ENCODE results near the gene ANO6.

Gene ANO6

GRCh38 chr12:45353944-45354343 is 138.0 kb downstream of the ANO6 start:
- in situ Hi-C loops (cut with HindIII; ENCODE audit: low sequenced_read_pairs), result no loop called here
- no peak overlapping the region for H3K4me3 ChIP-seq (ENCODE audit: low read depth, low read length)
- no peak for TF ChIP-seq CTCF (IDR thresholded peaks at IDR 0.05; ENCODE audit: low read depth, low read length)
- DNase-seq (ENCODE audit: low read depth, low spot score), result no peak

DNA sequence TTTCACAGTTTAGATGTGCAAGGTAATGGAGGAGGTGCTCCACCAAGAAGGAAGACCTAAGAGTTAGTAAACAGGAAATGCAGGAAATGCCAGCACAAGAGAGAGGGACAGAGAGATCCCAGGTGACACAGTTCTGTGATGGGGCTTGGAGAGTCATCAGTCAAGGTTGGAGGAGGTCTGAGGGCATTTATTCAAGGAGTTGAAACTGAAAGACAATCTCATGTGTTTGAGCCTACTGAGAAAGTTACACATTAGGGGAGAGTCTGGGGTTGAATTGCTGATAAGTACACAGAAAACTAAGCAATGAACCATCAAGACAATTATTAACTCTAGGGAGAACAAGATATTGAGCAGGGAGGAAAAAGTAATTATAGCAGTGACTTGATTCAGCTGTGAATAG is 138.5 kb downstream of the ANO6 start:
- in situ Hi-C loops (cut with HindIII; ENCODE audit: low sequenced_read_pairs), result no loop called here
- TF ChIP-seq CTCF (IDR thresholded peaks at IDR 0.05; ENCODE audit: low read depth, low read length), result no peak
- no peak overlapping the region for H3K4me3 ChIP-seq (ENCODE audit: low read depth, low read length)
- no peak for DNase-seq (ENCODE audit: low read depth, low spot score)

DNA sequence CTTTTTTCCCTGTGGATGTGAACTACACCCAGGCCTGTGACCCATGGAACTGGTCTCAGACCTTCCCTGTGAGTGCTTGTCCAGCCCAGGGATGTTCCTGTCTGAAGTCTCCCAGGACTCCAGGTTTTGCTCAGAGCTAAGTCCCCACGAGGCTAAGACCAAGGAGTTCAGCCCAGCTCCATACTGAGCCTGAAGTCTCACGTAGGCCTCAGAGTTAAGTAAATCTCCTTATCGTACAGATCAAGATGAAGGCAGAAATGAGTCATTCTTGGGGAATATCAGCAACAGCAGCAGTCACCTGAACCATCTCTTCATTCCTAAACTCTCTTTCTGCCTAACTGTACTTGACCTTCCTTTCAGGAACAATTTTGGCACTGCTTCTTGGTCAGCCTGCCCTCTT is 139.8 kb downstream of the ANO6 start:
- no peak for DNase-seq (ENCODE audit: low read depth, low spot score)
- in situ Hi-C loops (cut with HindIII; ENCODE audit: low sequenced_read_pairs), result no loop called here
- TF ChIP-seq CTCF (IDR thresholded peaks at IDR 0.05; ENCODE audit: low read depth, low read length), result no peak
- no peak overlapping the region for H3K4me3 ChIP-seq (ENCODE audit: low read depth, low read length)

DNA sequence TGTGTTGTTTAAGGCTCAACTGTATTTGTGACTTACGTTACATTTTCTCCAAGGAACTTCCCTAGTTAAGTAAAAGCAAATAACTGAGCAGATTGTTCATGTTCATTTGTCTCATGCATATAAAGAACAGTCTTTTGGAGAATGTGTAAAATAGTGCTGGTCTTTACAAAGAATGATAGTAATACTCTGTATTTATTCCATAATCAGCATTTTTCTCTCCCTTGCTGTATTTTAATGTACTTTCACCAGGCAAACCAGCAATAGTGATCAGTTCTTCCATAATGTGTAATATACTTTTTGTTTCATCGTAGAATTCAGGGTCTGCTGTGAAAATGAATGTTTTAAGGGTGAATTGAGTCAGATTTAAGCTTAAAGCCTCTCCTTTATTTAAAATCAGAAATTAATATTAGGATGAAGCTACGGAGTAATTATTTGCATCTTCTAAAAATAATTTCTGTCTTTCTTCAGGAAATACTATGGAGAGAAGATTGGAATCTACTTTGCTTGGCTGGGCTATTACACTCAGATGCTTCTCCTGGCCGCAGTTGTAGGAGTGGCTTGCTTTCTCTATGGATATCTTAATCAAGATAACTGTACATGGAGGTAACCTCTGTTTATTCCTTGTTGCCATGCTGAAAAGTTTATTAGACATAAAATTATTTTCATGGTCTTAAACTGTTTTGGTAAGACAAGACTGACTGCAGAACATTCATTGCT is 141.1 kb downstream of the ANO6 start:
- in situ Hi-C loops (cut with HindIII; ENCODE audit: low sequenced_read_pairs), result no loop called here
- H3K4me3 ChIP-seq (ENCODE audit: low read depth, low read length), result no peak overlapping the region
- no peak for TF ChIP-seq CTCF (IDR thresholded peaks at IDR 0.05; ENCODE audit: low read depth, low read length)
- no peak for DNase-seq (ENCODE audit: low read depth, low spot score)

- H3K4me3 ChIP-seq (ENCODE audit: low read depth, low read length), result no peak overlapping the region
- in situ Hi-C loops (cut with HindIII; ENCODE audit: low sequenced_read_pairs), result no loop called here
- no peak for DNase-seq (ENCODE audit: low read depth, low spot score)
- TF ChIP-seq CTCF (IDR thresholded peaks at IDR 0.05; ENCODE audit: low read depth, low read length), result no peak
Observed at GRCh38 chr12:45357539-45358417, 141.9 kb downstream of the ANO6 start.

DNA sequence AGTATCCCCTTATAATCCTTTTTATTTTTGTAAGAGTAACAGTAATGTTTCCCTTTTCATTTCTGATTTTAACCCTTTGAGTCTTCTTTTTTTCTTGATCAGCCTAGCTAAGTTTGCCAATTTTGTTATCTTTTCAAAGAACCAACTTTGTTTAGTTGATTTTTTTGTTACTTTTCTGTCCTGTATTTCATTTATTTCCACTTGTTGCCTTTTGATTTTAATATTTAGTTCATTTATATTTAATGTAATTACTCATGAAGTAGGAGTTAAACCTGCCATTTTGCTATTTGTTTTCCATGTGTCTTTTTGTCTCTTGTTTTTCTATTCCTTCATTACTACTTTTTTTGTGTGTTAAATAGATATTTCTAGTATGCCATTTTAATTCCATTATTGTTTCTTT is 146.4 kb downstream of the ANO6 start:
- in situ Hi-C loops (cut with HindIII; ENCODE audit: low sequenced_read_pairs), result no loop called here
- TF ChIP-seq CTCF (IDR thresholded peaks at IDR 0.05; ENCODE audit: low read depth, low read length), result no peak
- no peak for DNase-seq (ENCODE audit: low read depth, low spot score)
- H3K4me3 ChIP-seq (ENCODE audit: low read depth, low read length), result no peak overlapping the region
